H9 (cell line): ENCODE results near the gene TBC1D30. TPM values are rescaled to one million over a fixed set of nuclear protein-coding genes. Genes with fewer than 3 reads are reported as not detected.
"Not testable (repeated sequence)": the region's sequence is repeated elsewhere in the genome, so short reads cannot be mapped to it uniquely, and the experiment has no call there.

Experiments
- DNase-seq: peaks from one replicate; pipeline ENCODE4 v3.0.0-alpha.2; 2017
- H2AFZ ChIP-seq: one replicate; pipeline ENCODE4 v1.6.1; 2013; ENCODE audit warnings: mild to moderate bottlenecking, low read length, control low read depth, moderate library complexity
- H2AK5ac ChIP-seq: 2 replicates; pipeline ENCODE4 v1.6.1; 2013; ENCODE audit warnings: low read length, control low read depth, mixed read lengths; ENCODE audit not compliant: insufficient read length
- H2BK120ac ChIP-seq: one replicate; pipeline ENCODE4 v1.6.1; 2013; ENCODE audit warnings: low read depth, mild to moderate bottlenecking, low read length, control low read depth, inconsistent platforms; ENCODE audit not compliant: poor library complexity, severe bottlenecking
- H2BK12ac ChIP-seq: 2 replicates; pipeline ENCODE4 v1.6.1; 2013; ENCODE audit warnings: low read length, control low read depth, mixed read lengths, low read depth; ENCODE audit not compliant: insufficient read length
- H2BK15ac ChIP-seq: 2 replicates; pipeline ENCODE4 v1.6.1; 2013; ENCODE audit warnings: low read depth, low read length, control low read depth
- H2BK20ac ChIP-seq: one replicate; pipeline ENCODE4 v1.6.1; 2013; ENCODE audit warnings: low read depth, mild to moderate bottlenecking, low read length, control low read depth, inconsistent platforms; ENCODE audit not compliant: poor library complexity, severe bottlenecking
- H2BK5ac ChIP-seq: 2 replicates; pipeline ENCODE4 v1.6.1; 2013; ENCODE audit warnings: low read length, control low read depth, mixed read lengths; ENCODE audit not compliant: insufficient read length
- H3K14ac ChIP-seq: 2 replicates; pipeline ENCODE4 v1.6.1; 2013; ENCODE audit warnings: low read length, control low read depth; ENCODE audit not compliant: insufficient read depth
- H3K18ac ChIP-seq: 2 replicates; pipeline ENCODE4 v1.6.1; 2013; ENCODE audit warnings: low read depth, mild to moderate bottlenecking, mixed read lengths, low read length, control low read depth; ENCODE audit not compliant: insufficient read length
- H3K23ac ChIP-seq: 2 replicates; pipeline ENCODE4 v1.6.1; 2013; ENCODE audit warnings: low read length, control low read depth, mixed read lengths, low read depth; ENCODE audit not compliant: insufficient read length
- H3K23me2 ChIP-seq: 2 replicates; pipeline ENCODE4 v1.6.1; 2013; ENCODE audit warnings: low read depth, mild to moderate bottlenecking, mixed read lengths, low read length, control low read depth; ENCODE audit not compliant: insufficient read length, poor library complexity, severe bottlenecking
- H3K27ac ChIP-seq: 2 replicates; pipeline ENCODE4 v1.5.1; 2013; ENCODE audit warnings: low read length, control low read depth, mixed read lengths, low read depth; ENCODE audit not compliant: insufficient read length
- H3K27me3 ChIP-seq: 2 replicates; pipeline ENCODE4 v1.6.1; 2013; ENCODE audit warnings: low read length, control low read depth, inconsistent platforms; ENCODE audit not compliant: insufficient read depth
- H3K4ac ChIP-seq: 2 replicates; pipeline ENCODE4 v1.6.1; 2013; ENCODE audit warnings: low read depth, mild to moderate bottlenecking, control low read depth, inconsistent platforms, low read length, moderate library complexity
- H3K4me1 ChIP-seq: 2 replicates; pipeline ENCODE4 v1.6.1; 2013; ENCODE audit warnings: low read length, control low read depth, inconsistent platforms; ENCODE audit not compliant: insufficient read depth
- H3K4me2 ChIP-seq: 2 replicates; pipeline ENCODE4 v1.6.1; 2013; ENCODE audit warnings: low read length, control low read depth, mixed read lengths; ENCODE audit not compliant: insufficient read length, insufficient read depth
- H3K56ac ChIP-seq: 2 replicates; pipeline ENCODE4 v1.6.1; 2013; ENCODE audit warnings: low read depth, mild to moderate bottlenecking, mixed read lengths, low read length, control low read depth; ENCODE audit not compliant: insufficient read length
- H3K79me1 ChIP-seq: 2 replicates; pipeline ENCODE4 v1.6.1; 2013; ENCODE audit warnings: low read depth, mild to moderate bottlenecking, moderate library complexity, low read length, control low read depth, inconsistent platforms; ENCODE audit not compliant: insufficient read depth, poor library complexity, severe bottlenecking
- H3K79me2 ChIP-seq: 2 replicates; pipeline ENCODE4 v1.6.1; 2013; ENCODE audit warnings: low read length, control low read depth, inconsistent platforms; ENCODE audit not compliant: insufficient read depth
- H3K9ac ChIP-seq: 2 replicates; pipeline ENCODE4 v1.6.1; 2013; ENCODE audit warnings: low read length, control low read depth, mixed read lengths; ENCODE audit not compliant: insufficient read length; ENCODE audit errors: extremely low read depth
- H3K9me3 ChIP-seq: one replicate; pipeline ENCODE4 v1.6.1; 2013; ENCODE audit warnings: low read depth, low read length, inconsistent platforms; ENCODE audit not compliant: control insufficient read depth
- H3T11ph ChIP-seq: one replicate; pipeline ENCODE4 v1.6.1; 2013; ENCODE audit warnings: mild to moderate bottlenecking, low read length, control low read depth, inconsistent platforms
- H4K20me1 ChIP-seq: one replicate; pipeline ENCODE4 v1.6.1; 2013; ENCODE audit not compliant: control insufficient read depth, insufficient read length, insufficient read depth
- H4K5ac ChIP-seq: 2 replicates; pipeline ENCODE4 v1.6.1; 2013; ENCODE audit warnings: low read depth, mild to moderate bottlenecking, mixed read lengths, low read length, control low read depth; ENCODE audit not compliant: insufficient read length
- H4K8ac ChIP-seq: replicated peaks from 2 replicates; pipeline ENCODE4 v1.6.1; 2013; ENCODE audit warnings: low read length, control low read depth, mixed read lengths, low read depth; ENCODE audit not compliant: insufficient read length
- H4K91ac ChIP-seq: 2 replicates; pipeline ENCODE4 v1.6.1; 2013; ENCODE audit warnings: low read depth, mild to moderate bottlenecking, moderate library complexity, mixed read lengths, low read length, control low read depth; ENCODE audit not compliant: insufficient read length
- H3K27ac Mint-ChIP-seq, 3 experiments: 2 replicates in 2 of 3; 3 replicates in 1 of 3; pipeline ENCODE4 v1.8.0; 2020 to 2021; ENCODE audit warnings: mixed read lengths in 3 of 3, mild to moderate bottlenecking in 1 of 3, moderate library complexity in 1 of 3
- H3K27me3 Mint-ChIP-seq: 2 replicates; pipeline ENCODE4 v1.8.0; 2021; ENCODE audit warnings: low read depth, mild to moderate bottlenecking, moderate library complexity, mixed read lengths
- H3K36me3 Mint-ChIP-seq, 3 experiments: 2 replicates in 2 of 3; 3 replicates in 1 of 3; pipeline ENCODE4 v1.8.0; 2020 to 2021; ENCODE audit warnings: low read depth in 3 of 3, mixed read lengths in 3 of 3; ENCODE audit not compliant: insufficient read depth in 1 of 3
- H3K4me1 Mint-ChIP-seq, 2 experiments: 2 replicates each; pipeline ENCODE4 v1.8.0; 2020; ENCODE audit warnings: mixed read lengths in 2 of 2
- H3K4me3 Mint-ChIP-seq, 2 experiments: 2 replicates in 1 of 2; 3 replicates in 1 of 2; pipeline ENCODE4 v1.8.0; 2020 to 2021; ENCODE audit warnings: mild to moderate bottlenecking in 2 of 2, mixed read lengths in 2 of 2, moderate library complexity in 1 of 2
- H3K9me3 Mint-ChIP-seq, 2 experiments: 2 replicates in 1 of 2; 3 replicates in 1 of 2; pipeline ENCODE4 v1.8.0; 2020; ENCODE audit warnings: mild to moderate bottlenecking in 2 of 2, mixed read lengths in 2 of 2, moderate library complexity in 1 of 2
- CTCF ChIP-seq: fragments of 200-600 bp; sonication (generic); conservative IDR thresholded peaks from 3 replicates; pipeline ENCODE4 v1.8.0; 2021; ENCODE audit warnings: antibody characterized with exemption, mild to moderate bottlenecking
- WGBS: extraction: QIAGEN DNeasy Blood & Tissue Kit; methylation state at CpG from one replicate; pipeline ENCODE4 v1.1.7; 2013; ENCODE audit warnings: missing lambda C conversion rate, low lambda C conversion rate, mixed read lengths; ENCODE audit not compliant: insufficient read length; ENCODE audit errors: extremely low coverage; 5-methylcytosine and 5-hydroxymethylcytosine counted together
- total RNA-seq: library from RNA; stranded (reverse); gene quantifications from 2 replicates; pipeline ENCODE4 v1.2.1, GENCODE V29; 2021

Gene TBC1D30
- total RNA-seq, 1 experiment from 2014 or later: 1.6 TPM

DNA sequence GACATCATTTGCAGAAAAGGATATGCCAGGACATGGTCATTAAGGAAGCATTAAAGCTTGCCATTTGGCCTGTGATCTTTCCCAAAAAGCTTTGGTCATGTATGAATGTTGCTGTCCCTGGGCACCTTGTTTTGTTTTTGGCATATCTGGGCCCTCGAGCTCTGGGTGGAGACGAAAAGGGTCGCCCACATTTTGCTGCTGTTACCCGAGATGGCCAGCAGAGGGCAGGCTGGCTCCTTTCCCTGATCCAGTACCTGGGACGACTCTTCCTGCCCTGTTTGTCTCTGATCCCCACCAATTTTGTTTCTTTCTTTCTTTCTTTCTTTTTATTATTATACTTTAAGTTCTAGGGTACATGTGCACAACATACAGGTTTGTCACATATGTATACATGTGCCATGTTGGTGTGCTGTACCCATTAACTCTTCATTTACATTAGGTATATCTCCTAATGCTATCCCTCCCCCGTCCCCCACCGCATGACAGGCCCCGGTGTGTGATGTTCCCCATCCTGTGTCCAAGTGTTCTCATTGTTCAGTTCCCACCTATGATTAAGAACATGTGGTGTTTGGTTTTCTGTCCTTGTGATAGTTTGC lies 22.2 kb upstream of the TBC1D30 start:
- H3K4me1 Mint-ChIP-seq, H3K27me3 Mint-ChIP-seq, H2AK5ac ChIP-seq, H3K56ac ChIP-seq, H3K14ac ChIP-seq, H3K9me3 Mint-ChIP-seq, H3K27ac Mint-ChIP-seq, H4K5ac ChIP-seq, H2BK15ac ChIP-seq, H3K27me3 ChIP-seq, H4K91ac ChIP-seq, H3K23me2 ChIP-seq, H3K4me3 Mint-ChIP-seq, H3K23ac ChIP-seq, H3K27ac ChIP-seq, H3K9ac ChIP-seq, H3K4me1 ChIP-seq, H2BK20ac ChIP-seq, H3K79me1 ChIP-seq, H2AFZ ChIP-seq, H3T11ph ChIP-seq, H3K79me2 ChIP-seq, H4K8ac ChIP-seq, H3K18ac ChIP-seq, H2BK12ac ChIP-seq, H3K36me3 Mint-ChIP-seq, H2BK5ac ChIP-seq, H3K4ac ChIP-seq, H2BK120ac ChIP-seq, H3K4me2 ChIP-seq, H3K9me3 ChIP-seq, H4K20me1 ChIP-seq: not testable (repeated sequence)
- TF ChIP-seq CTCF: peak; percentile 89
- no CpG with 5 or more reads among the region's 8 CpGs for WGBS
- DNase-seq: peak; percentile 77
